Esophagus squamous epithelium (tissue), 5 donors: ENCODE data around the gene LARP1. TPM values are rescaled to one million over a fixed set of nuclear protein-coding genes. Genes with fewer than 3 reads are reported as not detected.

Experiments
- DNase-seq: peaks from one replicate; lab custom pipeline; 2025; lab: John Stamatoyannopoulos, UW
- H3K27ac ChIP-seq, 4 donors: fragments of 200-600 bp; sonication (generic); one replicate each; pipeline ENCODE4 v1.5.1; 2016 to 2019; ENCODE audit warnings: mild to moderate bottlenecking in 1 of 4
- H3K27me3 ChIP-seq, 4 donors: fragments of 200-600 bp; sonication (generic); 1 replicate in 3 of 4; 2 replicates in 1 of 4; pipeline versions ENCODE4 v1.5.1 to v1.6.0; 2017 to 2021; ENCODE audit warnings: antibody characterized with exemption in 1 of 4
- H3K36me3 ChIP-seq, 3 donors: fragments of 200-600 bp; sonication (generic); one replicate each; pipeline ENCODE4 v1.5.1; 2016 to 2019
- H3K4me1 ChIP-seq, 3 donors: fragments of 200-600 bp; sonication (generic); one replicate each; pipeline ENCODE4 v1.5.1; 2017 to 2019
- H3K4me3 ChIP-seq, 4 donors: fragments of 200-600 bp; sonication (generic); 1 replicate in 3 of 4; 2 replicates in 1 of 4; pipeline ENCODE4 v1.5.1; 2016 to 2019; ENCODE audit warnings: mild to moderate bottlenecking in 2 of 4, moderate library complexity in 1 of 4
- H3K9me3 ChIP-seq, 3 donors: fragments of 200-600 bp; sonication (generic); one replicate each; pipeline ENCODE4 v1.5.1; 2016 to 2019
- CTCF ChIP-seq, 6 experiments: fragments of 450-650 bp in 4 of 6; fragments of 200-600 bp in 2 of 6; sonication (generic) in 2 of 6; IDR thresholded peaks; one replicate each; pipeline ENCODE4 v1.5.1; 2016 to 2019; ENCODE audit warnings: antibody characterized with exemption in 6 of 6, mild to moderate bottlenecking in 4 of 6, moderate library complexity in 4 of 6
- POLR2A ChIP-seq, 4 donors: fragments of 450-650 bp; IDR thresholded peaks; one replicate each; pipeline ENCODE4 v1.6.1; 2017; ENCODE audit warnings: antibody characterized with exemption in 4 of 4, mild to moderate bottlenecking in 4 of 4, moderate library complexity in 3 of 4
- WGBS, 2 donors: methylation state at CpG; one replicate each; pipeline ENCODE4 v1.1.5; 2018; 5-methylcytosine and 5-hydroxymethylcytosine counted together
- intact Hi-C: fragments of 100-400 bp; cut with DNase I; formaldehyde crosslinking; loops from one replicate; pipeline ENCODE4 v1.15.0; 2022
- total RNA-seq, 4 donors: library from RNA; depleted of rRNA; stranded (reverse); fragments of >200 nt; gene quantifications; one replicate each; pipeline ENCODE4 v1.1.0, GENCODE V29; 2016
- donor health status: DM: yes; HTN: yes; CAD: no.

LARP1 gene
- total RNA-seq, 4 donors from 2014 or later, result 81.7 to 105 (median 95.2) TPM

DNA sequence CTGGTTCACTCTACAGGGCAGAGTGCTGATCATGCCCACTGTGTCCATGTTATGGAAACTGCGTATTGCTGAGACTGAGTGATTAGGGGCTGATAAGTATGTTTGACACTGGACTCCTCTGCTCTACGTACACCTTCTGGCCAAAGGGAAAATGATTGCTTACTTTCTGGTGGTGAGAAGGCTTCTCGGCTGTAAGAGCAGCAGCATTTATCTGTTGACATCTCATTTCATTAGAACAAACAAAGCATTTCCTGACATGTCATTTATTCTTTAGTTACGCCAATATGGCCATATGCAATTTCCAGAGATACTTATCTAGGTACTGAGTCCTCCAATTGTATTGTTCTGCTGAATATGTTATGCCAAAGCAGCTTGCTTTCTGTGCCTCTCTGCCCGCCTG is 89.6 kb downstream of the LARP1 start:
- no peak for DNase-seq
- H3K27me3 ChIP-seq, result no peaks in the 10 kb centered on the region
- no peaks in the 10 kb centered on the region for H3K9me3 ChIP-seq
- WGBS, 2 donors, result 82 to 92% methylated on average over 5 of the region's 5 CpGs
- intact Hi-C loops, result no loop called here
- H3K4me1 ChIP-seq, result peaks cover 0 to 32% (median 0%) of the 10 kb centered on the region in 3 donors
- TF ChIP-seq CTCF (IDR thresholded peaks at IDR 0.05) (no peak), POLR2A (IDR thresholded peaks at IDR 0.05) (no peak)
- H3K4me3 ChIP-seq, result no peak overlapping the region
- no peaks in the 10 kb centered on the region for H3K36me3 ChIP-seq
- no peak overlapping the region for H3K27ac ChIP-seq

DNA sequence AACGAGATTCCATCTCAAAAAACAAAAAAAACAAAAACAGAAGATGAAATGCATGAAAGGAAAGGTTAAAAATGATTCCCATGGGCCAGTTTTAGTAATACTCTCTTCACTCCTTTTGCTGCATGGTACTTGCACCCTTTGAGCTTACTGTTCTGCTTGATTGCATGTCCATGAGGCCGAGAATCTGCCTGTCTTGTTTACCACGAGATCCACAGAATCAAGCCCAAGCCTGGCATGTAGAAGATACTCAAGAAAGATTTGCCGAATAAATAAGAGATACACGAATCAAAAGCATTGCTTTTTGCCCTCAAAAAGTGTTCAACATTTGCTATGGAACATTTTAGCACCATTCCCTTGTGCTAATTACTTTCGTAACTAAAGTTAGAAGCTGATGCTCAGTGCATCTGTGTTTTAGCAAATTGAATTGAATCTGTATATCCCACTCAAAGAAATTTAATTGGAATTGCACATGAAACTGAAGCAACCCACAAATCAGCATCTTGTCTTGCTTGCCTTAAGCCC is 94.1 kb downstream of the LARP1 start:
- no peaks in the 10 kb centered on the region for H3K27me3 ChIP-seq
- peaks cover 0 to 45% (median 10%) of the 10 kb centered on the region in 3 donors for H3K4me1 ChIP-seq
- WGBS, 2 donors, result 46 to 58% methylated on average over 6 of the region's 6 CpGs
- intact Hi-C loops, result no loop called here
- no peak for DNase-seq
- no peaks in the 10 kb centered on the region for H3K36me3 ChIP-seq
- peak overlapping the region in 3 of 4 donors; percentile 49 to 67 (median 54) for H3K4me3 ChIP-seq
- H3K27ac ChIP-seq, result peak overlapping the region in 3 of 4 donors; percentile 77 to 88 (median 87)
- H3K9me3 ChIP-seq, result no peaks in the 10 kb centered on the region
- TF ChIP-seq CTCF (IDR thresholded peaks at IDR 0.05) (no peak), POLR2A (IDR thresholded peaks at IDR 0.05) (no peak)

DNA sequence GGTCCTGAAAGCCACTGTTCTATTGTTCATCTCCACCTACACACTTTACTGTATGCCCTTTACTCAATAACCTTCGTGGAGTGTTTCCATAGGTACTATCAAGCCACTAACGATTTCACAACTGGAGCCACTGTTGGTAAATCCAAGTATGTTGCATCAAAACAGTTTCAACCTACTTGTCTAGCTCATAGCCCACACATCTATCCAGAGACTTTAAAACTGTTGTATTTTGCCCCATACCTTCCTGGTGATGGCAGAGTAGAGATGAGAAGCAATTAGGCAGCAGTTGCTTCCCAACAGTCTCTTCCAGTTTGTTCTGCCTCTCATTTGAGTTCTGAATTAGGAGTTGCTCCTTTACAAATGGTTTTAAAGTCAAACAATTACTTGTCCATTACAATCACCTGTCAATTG is 94.6 kb downstream of the LARP1 start:
- no peak for DNase-seq
- Histone ChIP-seq H3K36me3 (no peaks in the 10 kb centered on the region), H3K4me1 (peaks cover 0 to 45% (median 10%) of the 10 kb centered on the region in 3 donors), H3K9me3 (no peaks in the 10 kb centered on the region), H3K4me3 (peak overlapping the region; percentile 23 to 67 (median 52)), H3K27me3 (no peaks in the 10 kb centered on the region), H3K27ac (peak overlapping the region; percentile 56 to 88 (median 82))
- no peak for TF ChIP-seq CTCF (IDR thresholded peaks at IDR 0.05)
- TF ChIP-seq POLR2A (IDR thresholded peaks at IDR 0.05), result no peak
- intact Hi-C loops, result no loop called here
- WGBS, 2 donors, result 11 to 28% methylated on average over 2 of the region's 2 CpGs

- Histone ChIP-seq H3K4me1 (peaks cover 0 to 42% (median 10%) of the 10 kb centered on the region in 3 donors), H3K4me3 (peak within 1 kb of the TSS; percentile 23 to 67 (median 52)), H3K27ac (peak within 1 kb of the TSS; percentile 56 to 88 (median 82)), H3K9me3 (no peaks in the 10 kb centered on the region), H3K27me3 (no peaks in the 10 kb centered on the region), H3K36me3 (no peaks in the 10 kb centered on the region)
- TF ChIP-seq CTCF (IDR thresholded peaks at IDR 0.05) (no peak), POLR2A (IDR thresholded peaks at IDR 0.05) (peak in 2 of 4 donors; percentile 34 to 35)
- 5 to 26% methylated on average over 10 of the region's 11 CpGs for WGBS, 2 donors
- intact Hi-C loops, result no loop called here
- DNase-seq, result peak; percentile 25
Observed at GRCh38 chr5:154850255-154851062, 95.3 kb downstream of the LARP1 start, which contains the start of gene FAXDC2. TSS of gene FAXDC2 (minus strand) at chr5:154850603. CDS start at chr5:154838178, 12,425 bp downstream.

- Histone ChIP-seq H3K27me3 (no peaks in the 10 kb centered on the region), H3K9me3 (no peaks in the 10 kb centered on the region), H3K36me3 (no peaks in the 10 kb centered on the region), H3K27ac (peak overlapping the region in 3 of 4 donors; percentile 7 to 87 (median 77)), H3K4me3 (no peak overlapping the region), H3K4me1 (peaks cover 0 to 42% (median 10%) of the 10 kb centered on the region in 3 donors)
- WGBS, 2 donors, result 67 to 85% methylated on average over 1 to 3 of the region's 3 CpGs
- intact Hi-C loops, result no loop called here
- TF ChIP-seq POLR2A (IDR thresholded peaks at IDR 0.05), result no peak
- DNase-seq, result no peak
Observed at GRCh38 chr5:154851351-154851750, 96.2 kb downstream of the LARP1 start.
